Effector CD4-positive, alpha-beta T cell (primary cell): ENCODE data around the gene PARVG.
"Not testable (repeated sequence)": the region's sequence is repeated elsewhere in the genome, so short reads cannot be mapped to it uniquely, and the experiment has no call there.

Experiments used
- DNase-seq: peaks from one replicate; pipeline ENCODE4 v3.0.0-alpha.2; 2020

The PARVG gene

GRCh38 chr22:44214187-44214586 lies 33.5 kb downstream of the PARVG start:
- DNase-seq, result no peak

DNA sequence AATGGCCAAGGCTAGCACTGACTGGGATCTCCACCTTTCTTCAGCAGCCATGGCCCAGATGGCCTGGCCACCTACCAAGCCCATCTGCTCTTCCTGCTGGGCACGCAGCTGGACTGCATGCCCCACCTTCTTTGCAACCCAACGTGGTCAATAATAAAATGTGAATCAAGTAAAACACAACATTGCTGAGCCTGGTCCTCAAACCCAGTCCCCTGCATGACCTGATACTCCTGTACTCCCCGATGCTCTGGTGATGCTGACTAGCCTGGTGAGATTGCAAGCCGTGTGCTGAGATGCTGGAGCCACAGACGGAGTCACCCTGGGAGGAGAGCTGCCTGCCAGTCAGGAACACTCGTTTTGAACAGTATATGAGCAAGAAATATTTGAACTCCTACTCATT lies 34.0 kb downstream of the PARVG start:
- no peak for DNase-seq

DNA sequence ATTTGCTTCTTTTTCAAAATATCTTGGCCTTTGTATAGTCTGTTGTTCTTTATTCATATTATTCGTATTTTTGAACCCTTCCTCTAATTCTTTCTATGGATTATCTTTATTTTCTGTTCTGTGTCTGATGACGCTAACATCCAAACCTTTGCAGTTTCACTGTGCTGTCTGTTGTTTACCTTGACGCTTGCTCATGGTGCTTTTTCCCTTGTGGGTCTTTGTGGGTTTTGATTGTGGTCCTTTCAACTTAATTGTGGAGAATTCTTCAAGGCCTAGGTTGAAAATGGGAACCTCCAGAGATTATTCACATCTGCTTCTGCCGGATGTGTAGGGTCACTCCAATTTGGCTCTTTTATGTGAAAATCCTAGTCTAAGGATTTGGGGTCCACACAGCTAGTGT lies 34.6 kb downstream of the PARVG start:
- DNase-seq, result no peak

DNA sequence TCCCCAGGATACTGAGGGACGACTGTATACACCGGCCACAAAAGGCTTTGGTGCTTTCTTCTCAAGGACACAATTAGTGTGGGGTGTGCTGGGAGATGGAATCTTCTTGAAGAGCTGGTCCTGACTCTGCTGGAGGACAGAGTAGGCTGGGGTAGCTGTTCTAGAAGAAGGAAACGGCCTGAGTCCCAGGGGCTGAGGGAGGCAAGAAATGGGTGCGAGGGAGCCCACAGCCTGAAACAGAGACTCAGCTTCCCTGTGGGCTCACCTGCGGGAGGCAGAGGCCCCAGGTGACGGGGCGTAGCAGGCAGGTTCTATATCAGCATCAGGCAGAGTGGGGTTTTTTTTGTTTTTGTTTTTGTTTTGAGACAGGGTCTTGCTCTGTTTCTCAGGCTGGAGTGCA lies 36.6 kb downstream of the PARVG start:
- no peak for DNase-seq

DNA sequence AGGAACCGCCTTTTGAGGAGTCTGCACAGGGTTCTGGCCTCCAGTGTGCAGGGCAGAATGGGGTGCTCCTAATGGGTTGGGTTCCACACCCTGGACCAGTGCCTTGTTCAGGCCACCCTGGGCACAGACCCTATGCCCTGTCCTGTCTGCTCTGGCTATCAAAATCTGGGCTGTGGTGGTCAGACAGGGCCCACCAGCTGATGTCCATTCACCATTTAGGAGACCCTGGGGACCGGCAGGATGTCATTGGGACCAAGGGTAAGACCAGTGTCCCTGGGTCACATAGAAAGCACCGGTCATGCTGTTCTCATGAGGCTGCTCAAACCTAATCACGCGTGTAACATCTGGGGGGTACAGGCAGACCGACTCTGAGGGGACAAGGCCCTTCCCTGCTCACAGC lies 37.3 kb downstream of the PARVG start:
- no peak for DNase-seq

- no peak for DNase-seq
Observed at GRCh38 chr22:44219101-44219870, 38.6 kb downstream of the PARVG start.

DNA sequence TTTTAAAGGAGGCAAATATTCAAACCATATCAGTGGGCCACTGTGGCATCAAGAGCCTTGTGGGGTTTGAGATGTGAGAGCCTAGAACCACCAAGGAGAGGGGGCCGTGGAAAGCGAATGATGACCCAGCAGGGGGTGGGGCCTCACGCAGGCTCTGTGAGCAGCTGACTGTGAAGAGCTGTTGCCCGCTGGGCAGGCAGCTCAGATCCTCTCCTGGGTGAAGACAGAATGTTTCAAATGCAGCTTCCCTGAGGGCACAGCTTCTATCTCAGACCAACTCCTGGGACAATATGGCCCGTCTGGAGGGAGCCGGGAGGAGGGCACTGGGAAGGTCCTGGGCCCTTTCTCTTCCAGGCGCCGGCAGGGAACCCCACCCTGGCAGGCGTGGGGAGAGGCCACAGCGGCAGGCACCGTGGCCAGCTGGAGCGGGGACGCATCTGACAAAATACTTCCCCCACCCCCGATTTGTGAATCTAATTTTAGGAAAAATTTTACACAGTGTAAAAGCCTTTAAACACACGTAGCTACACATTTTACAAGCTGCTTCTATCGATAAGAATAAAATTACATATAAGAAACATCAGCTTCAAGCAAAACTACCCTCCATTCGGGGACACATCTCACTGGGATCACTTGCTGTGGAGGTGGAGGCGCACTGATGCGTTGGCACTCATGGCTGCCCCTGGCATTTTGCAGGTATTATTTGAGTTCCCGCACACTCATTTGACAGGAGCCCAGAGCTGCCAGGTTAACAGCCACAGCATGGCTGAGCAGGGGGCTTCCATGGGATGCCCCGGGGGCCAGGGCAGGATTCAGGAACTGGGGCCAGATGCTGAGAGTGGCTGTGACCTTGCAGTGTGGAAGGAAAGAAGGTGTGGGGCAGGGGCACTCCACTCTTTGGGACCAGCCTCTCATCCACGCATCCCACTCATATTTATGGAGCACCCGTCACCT lies 40.3 kb downstream of the PARVG start:
- no peak for DNase-seq

DNA sequence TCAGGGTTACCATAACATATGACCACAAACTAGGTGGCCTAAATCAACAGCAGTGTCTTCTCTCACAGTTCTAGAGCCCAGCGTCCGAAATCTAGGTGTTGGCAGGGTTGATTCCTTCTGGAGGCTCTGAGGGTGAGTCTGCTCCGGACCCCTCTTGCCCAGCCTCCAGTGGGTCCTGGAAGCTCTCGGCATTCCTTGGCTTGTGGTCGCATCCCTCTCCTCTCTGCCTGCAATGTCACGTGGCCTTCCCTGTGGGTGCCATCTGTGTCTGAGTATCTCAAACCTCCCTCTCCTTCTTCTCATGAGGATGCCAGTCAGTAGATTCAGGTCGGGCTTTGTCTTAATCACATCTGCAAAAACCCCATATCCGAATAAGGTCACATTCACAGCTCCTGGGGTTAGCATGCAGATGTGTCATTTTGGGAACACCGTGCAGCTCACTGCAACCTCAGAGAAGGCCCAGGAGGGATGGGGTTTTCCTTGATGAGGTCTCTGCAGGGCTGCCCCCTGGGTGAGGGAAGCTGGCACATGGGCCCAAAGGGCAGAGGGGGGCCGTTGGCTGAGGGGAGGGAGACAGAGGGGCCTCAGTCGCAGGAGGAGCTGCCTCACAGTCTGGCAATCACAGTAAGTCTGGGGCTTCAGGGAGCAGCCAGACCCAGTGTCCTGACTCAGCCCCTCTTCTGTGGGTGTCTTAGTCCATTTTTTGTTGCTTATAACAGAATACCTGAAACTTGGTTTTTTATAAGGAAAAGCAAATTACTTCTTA lies 41.2 kb downstream of the PARVG start:
- no peak for DNase-seq

DNA sequence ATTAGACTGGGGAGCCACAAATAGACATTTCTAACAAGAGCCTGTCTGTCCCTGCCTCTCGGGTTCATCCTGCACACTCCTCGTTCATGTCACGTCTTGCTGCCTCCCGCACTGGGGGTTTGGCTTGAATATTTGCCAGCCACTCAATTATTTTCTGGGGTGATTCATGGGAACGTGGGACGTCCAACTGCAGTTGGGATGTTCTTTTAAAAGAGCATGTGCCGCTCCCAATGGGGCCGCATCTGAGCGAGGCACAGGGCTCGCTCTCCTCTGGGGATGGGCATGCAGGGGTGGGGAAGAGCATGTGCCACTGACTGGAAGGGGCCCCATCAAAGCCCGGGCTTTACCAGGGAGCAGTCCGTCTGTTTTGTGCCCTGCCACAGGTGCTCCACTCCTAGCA lies 43.4 kb downstream of the PARVG start:
- no peak for DNase-seq

DNA sequence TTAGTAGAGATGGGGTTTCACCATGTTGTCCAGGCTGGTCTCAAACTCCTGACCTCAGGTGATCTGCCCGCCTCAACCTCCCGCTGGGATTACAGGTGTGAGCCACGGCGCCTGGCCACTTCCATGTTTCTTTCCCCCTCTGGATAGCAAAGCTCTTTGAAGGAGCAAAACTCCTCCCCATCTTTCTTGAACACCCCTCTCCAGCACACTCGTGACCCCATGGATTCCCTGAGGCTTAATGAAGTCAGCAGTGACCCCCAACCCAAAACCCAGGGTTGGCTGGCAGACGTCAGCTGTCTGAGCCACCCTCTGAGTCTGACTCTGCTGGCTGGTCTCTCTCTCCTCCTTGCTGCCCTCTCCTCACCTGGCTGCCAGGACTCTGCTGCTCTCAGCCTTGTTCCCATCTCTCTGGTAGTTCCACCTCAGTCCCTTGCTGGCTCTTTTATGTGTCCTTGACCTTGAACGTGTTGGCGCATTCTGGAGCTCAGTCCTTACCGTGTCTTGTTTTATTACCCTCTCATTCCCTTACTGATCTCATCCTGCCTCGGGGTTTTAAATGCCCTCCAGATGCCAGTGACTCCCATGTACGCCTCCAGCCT lies 44.5 kb downstream of the PARVG start:
- DNase-seq, result no peak

GRCh38 chr22:44225812-44226211 lies 45.1 kb downstream of the PARVG start:
- DNase-seq, result no peak

- no peak for DNase-seq
Observed at GRCh38 chr22:44229331-44229730, 48.6 kb downstream of the PARVG start.

DNA sequence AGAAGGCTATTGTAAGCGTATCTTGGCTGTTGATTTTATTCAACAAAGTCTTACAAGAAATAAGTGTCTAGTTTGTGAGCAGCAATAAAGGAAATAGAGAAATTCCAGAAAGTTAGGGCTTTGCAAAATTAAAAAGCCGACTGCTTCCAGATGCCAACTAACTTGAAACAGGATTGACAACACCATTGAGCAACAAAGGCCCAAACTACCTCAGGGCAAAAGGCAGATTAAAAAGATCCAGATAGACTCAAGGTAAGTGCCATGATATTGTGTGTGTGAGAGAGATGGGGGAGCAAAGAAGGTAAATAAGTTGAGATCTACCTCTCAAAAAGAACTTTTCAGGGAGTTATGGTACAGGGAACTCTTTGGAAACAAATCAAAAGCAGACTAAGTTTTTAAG lies 49.1 kb downstream of the PARVG start:
- no peak for DNase-seq

DNA sequence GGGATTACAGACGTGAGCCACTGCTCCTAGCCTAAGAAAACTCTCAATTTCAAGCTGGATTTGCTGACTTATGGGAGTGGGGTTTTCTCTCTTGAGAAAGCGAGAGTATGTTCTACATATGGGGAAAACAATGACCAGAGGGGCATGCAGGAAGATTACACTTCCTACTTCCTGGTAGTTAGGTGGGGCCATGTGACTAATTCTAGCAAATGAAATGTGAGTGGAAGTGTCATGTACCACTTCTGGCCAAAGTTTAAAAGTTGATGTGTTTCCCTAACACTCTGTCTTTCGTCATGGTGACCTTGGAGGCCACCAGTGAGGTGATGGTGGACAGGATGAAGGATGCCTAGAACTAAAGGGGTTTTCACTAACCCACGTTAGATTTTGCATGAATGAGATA lies 50.5 kb downstream of the PARVG start:
- DNase-seq, result no peak

DNA sequence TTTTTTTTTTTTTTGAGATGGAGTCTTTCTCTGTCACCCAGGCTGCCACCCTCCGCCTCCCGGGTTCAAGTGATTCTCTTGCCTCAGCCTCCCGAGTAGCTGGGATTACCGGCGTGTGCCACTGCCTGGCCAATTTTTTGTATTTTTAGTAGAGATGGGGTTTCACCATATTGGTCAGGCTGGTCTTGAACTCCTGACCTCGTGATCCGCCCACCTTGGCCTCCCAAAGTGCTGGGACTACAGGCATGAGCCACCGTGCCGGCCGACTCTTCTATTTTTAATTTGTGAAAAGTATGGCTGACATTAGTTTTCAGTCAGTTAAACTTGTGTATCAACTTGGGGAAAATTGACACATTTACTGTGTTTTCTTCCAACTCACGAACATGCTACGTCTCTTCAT lies 53.6 kb downstream of the PARVG start:
- DNase-seq, result not testable (repeated sequence)

- no peak for DNase-seq
Observed at GRCh38 chr22:44237290-44237689, 56.6 kb downstream of the PARVG start.

- not testable (repeated sequence) for DNase-seq
Observed at GRCh38 chr22:44241121-44241520, 60.4 kb downstream of the PARVG start.

DNA sequence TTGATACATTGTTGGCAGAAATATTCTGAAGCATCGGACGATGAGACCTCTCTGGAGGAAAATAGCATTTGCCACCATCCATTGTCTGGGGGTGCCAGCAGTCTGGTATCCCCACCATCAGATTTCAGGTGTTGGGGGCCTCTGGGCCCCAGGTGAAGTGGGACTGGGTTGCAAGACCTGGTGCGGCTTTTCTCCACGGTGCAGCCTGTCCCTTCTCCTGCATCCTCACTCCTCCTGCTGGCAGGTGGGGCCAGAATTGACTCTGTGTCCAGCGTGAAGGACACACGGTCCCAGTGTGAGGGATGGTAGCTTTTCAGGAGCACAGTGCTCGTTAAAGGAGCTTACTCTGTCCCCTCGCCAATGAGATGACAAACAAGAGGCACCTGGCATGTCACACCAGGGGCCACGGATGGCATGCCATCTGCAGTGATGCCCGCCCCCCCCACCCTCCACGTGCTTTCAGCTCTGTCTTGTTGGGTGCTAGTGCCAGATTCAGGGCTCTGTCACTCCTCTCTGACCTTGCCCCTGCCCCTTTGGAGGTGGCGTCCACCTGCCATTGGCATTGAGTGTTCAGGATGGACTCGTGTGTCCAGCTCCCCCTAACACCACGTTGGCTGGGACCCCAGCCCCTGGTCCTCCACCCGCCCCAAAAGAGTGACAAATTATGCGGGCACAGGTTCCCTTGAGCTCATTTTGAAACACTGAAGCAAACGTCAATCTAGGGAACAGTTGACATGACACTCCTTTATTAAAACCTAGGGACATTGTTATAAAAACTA lies 62.4 kb downstream of the PARVG start:
- no peak for DNase-seq

DNA sequence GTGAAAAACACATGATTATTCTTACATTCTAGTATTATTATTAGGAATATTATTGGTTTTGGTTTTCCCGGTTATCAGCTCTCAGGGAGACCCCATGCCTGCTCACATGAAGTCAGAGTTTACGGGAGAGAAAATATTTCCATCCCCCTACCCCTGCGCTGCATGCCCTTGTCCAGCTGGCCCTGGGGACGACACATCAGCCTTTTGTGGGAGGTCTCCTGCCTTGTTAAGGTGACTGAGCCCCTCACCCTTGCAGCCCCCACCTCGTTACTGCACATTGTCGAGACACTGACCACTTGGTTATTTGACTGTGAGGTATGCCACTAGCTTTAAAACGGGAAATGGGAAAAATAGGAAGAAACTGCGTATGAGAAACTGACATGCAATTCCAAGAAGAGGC lies 63.0 kb downstream of the PARVG start:
- DNase-seq, result no peak

DNA sequence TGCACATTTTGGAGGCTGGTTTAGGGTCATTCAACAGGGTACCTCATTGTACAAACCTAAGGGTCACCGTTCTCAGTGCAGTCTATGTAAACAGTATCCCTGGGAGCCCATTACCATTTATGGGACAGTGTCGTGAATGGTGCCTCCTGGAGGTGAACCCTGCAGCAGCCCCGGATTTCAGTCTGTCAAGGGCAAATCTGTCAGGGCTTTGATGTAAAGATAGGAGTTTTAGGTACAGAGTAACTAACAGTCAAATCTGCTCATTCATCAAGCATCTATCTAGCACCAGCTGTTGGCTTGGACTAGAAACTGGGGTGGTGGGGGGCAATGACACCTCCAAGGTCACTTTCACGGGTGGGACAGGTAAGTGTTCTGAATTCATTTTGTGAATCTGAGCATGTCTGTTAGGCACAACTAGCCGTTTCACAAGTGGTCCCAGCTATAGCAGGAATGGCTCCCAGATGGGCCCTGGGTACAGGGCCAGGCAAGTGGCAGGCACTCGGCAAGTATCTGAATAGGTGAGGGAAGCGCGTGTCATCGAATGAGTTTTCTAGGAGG lies 63.6 kb downstream of the PARVG start:
- DNase-seq, result no peak

- DNase-seq, result no peak
Observed at GRCh38 chr22:44245438-44245837, 64.7 kb downstream of the PARVG start.

DNA sequence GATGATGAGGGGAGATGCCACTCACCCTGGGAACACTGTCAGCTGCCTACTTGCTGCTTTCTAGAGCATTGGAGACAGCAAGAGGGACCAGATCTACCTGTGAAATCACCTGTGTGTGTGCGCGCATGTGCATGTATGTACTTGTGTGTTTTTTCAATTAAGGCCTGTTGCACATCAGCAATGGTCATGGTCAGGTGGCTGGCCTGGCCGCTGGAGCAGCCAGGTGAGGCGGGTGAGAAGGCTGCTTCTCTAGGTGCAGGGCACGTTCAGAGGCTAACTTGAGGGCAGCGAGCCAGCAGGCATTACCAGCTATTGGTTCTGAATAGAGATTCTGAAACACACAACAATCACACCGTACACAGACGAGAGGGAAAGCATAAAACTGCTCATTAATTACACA lies 65.1 kb downstream of the PARVG start:
- DNase-seq, result no peak
